CD14-positive monocyte (primary cell): ENCODE results near the gene LRRN2. TPM values are rescaled to one million over a fixed set of nuclear protein-coding genes. Genes with fewer than 3 reads are reported as not detected.

Experiments
- DNase-seq, 3 donors: peaks; one replicate each; pipeline ENCODE4 v3.0.0-alpha.2; 2011 to 2022
- H2AFZ ChIP-seq: 2 replicates; pipeline ENCODE4 v1.6.0; 2012; ENCODE audit warnings: mild to moderate bottlenecking, low read depth, low read length, inconsistent platforms; ENCODE audit not compliant: insufficient read depth, poor library complexity, severe bottlenecking
- H3K27ac ChIP-seq, 2 donors: 1 replicate in 1 of 2; 2 replicates in 1 of 2; pipeline ENCODE4 v1.5.1; 2012 to 2013; ENCODE audit warnings: low read length in 2 of 2, control low read depth in 1 of 2, inconsistent platforms in 1 of 2, low read depth in 1 of 2, mild to moderate bottlenecking in 1 of 2
- H3K27me3 ChIP-seq, 2 donors: one replicate each; pipeline versions ENCODE4 v1.6.0 to v1.6.1; 2011 to 2013; ENCODE audit warnings: low read length in 2 of 2; ENCODE audit not compliant: control insufficient read depth in 2 of 2, insufficient read depth in 2 of 2
- H3K36me3 ChIP-seq, 2 donors: replicated peaks in 1 of 2; 1 replicate in 1 of 2; 2 replicates in 1 of 2; pipeline versions ENCODE4 v1.5.1 to v1.6.1; 2012 to 2013; ENCODE audit warnings: low read length in 2 of 2, control low read depth in 1 of 2, inconsistent platforms in 1 of 2, mild to moderate bottlenecking in 1 of 2; ENCODE audit not compliant: insufficient read depth in 2 of 2, control insufficient read depth in 1 of 2
- H3K4me1 ChIP-seq, 2 donors: 1 replicate in 1 of 2; 2 replicates in 1 of 2; pipeline versions ENCODE4 v1.5.1 to v1.6.1; 2012 to 2013; ENCODE audit warnings: low read length in 2 of 2, control low read depth in 1 of 2, inconsistent platforms in 1 of 2, mild to moderate bottlenecking in 1 of 2, moderate library complexity in 1 of 2; ENCODE audit not compliant: insufficient read depth in 2 of 2, control insufficient read depth in 1 of 2
- H3K4me2 ChIP-seq: replicated peaks from 2 replicates; pipeline ENCODE3; 2012; ENCODE audit warnings: low read length, moderate library complexity, mild to moderate bottlenecking; ENCODE audit not compliant: poor library complexity, severe bottlenecking; ENCODE audit errors: extremely low read depth
- H3K4me3 ChIP-seq, 3 experiments: fragments of 200-600 bp in 1 of 3; sonication (generic) in 1 of 3; replicated peaks in 1 of 3; 1 replicate in 2 of 3; 2 replicates in 1 of 3; pipeline ENCODE4 v1.5.1; 2011 to 2013; ENCODE audit warnings: low read length in 3 of 3, mild to moderate bottlenecking in 3 of 3, control low read depth in 2 of 3, low read depth in 2 of 3, inconsistent platforms in 1 of 3, moderate library complexity in 1 of 3
- H3K79me2 ChIP-seq: 2 replicates; pipeline ENCODE4 v1.6.0; 2012; ENCODE audit warnings: mild to moderate bottlenecking, control low read depth, inconsistent platforms, low read length, moderate library complexity; ENCODE audit not compliant: insufficient read depth
- H3K9ac ChIP-seq: 2 replicates; pipeline ENCODE4 v1.6.0; 2017; ENCODE audit warnings: low read length, mild to moderate bottlenecking; ENCODE audit not compliant: insufficient read depth, poor library complexity, severe bottlenecking
- H3K9me3 ChIP-seq, 2 donors: replicated peaks in 1 of 2; 1 replicate in 1 of 2; 2 replicates in 1 of 2; pipeline versions ENCODE4 v1.5.1 to v1.6.1; 2012 to 2013; ENCODE audit warnings: low read length in 2 of 2, control low read depth in 1 of 2; ENCODE audit not compliant: control insufficient read depth in 1 of 2, insufficient read depth in 1 of 2
- H4K20me1 ChIP-seq: 2 replicates; pipeline ENCODE4 v1.6.0; 2012; ENCODE audit warnings: mild to moderate bottlenecking, low read length, control low read depth, moderate library complexity; ENCODE audit not compliant: insufficient read depth
- H3K27ac Mint-ChIP-seq, 7 donors: one replicate each; pipeline ENCODE4 v1.8.0; 2020; ENCODE audit warnings: mild to moderate bottlenecking in 7 of 7, mixed read lengths in 7 of 7, moderate library complexity in 6 of 7, inconsistent platforms in 2 of 7
- H3K27me3 Mint-ChIP-seq, 3 donors: one replicate each; pipeline ENCODE4 v1.8.0; 2021 to 2022; ENCODE audit warnings: low read depth in 3 of 3, mild to moderate bottlenecking in 3 of 3, mixed read lengths in 3 of 3, moderate library complexity in 3 of 3, inconsistent platforms in 1 of 3
- H3K36me3 Mint-ChIP-seq, 2 donors: one replicate each; pipeline ENCODE4 v1.8.0; 2020; ENCODE audit warnings: mixed read lengths in 2 of 2, inconsistent platforms in 1 of 2, mild to moderate bottlenecking in 1 of 2
- H3K4me1 Mint-ChIP-seq: one replicate; pipeline ENCODE4 v1.8.0; 2020; ENCODE audit warnings: mild to moderate bottlenecking, mixed read lengths
- H3K4me3 Mint-ChIP-seq, 2 donors: one replicate each; pipeline ENCODE4 v1.8.0; 2020; ENCODE audit warnings: mild to moderate bottlenecking in 2 of 2, mixed read lengths in 2 of 2, moderate library complexity in 1 of 2
- H3K9me3 Mint-ChIP-seq, 7 donors: one replicate each; pipeline ENCODE4 v1.8.0; 2020 to 2022; ENCODE audit warnings: mixed read lengths in 7 of 7, mild to moderate bottlenecking in 6 of 7, moderate library complexity in 6 of 7, inconsistent platforms in 2 of 7
- WGBS: methylation state at CpG from one replicate; pipeline ENCODE4 v1.1.5; 2013; ENCODE audit warnings: missing lambda C conversion rate; ENCODE audit not compliant: insufficient coverage; 5-methylcytosine and 5-hydroxymethylcytosine counted together
- intact Hi-C, 2 donors: fragments of 100-400 bp; cut with micrococcal nuclease; formaldehyde crosslinking; loops; one replicate each; pipeline versions ENCODE4 v1.15.0 to v1.15.1; 2023
- polyA plus RNA-seq, 3 donors: library from polyadenylated mRNA; depleted of rRNA in 1 of 3; unstranded in 2 of 3; stranded (reverse) in 1 of 3; fragments of 300-500 nt in 2 of 3; fragments of >200 nt in 1 of 3; fragmentation: Illumina TruSeq in 2 of 3; gene quantifications; 1 replicate in 2 of 3; 2 replicates in 1 of 3; pipeline ENCODE4 v1.2.3, GENCODE V29; 2012 to 2021
- TF ChIP-seq, protein P1 (sequence below): fragments of 200-600 bp; IDR thresholded peaks from one replicate; pipeline ENCODE4 v1.8.0; 2022; ENCODE audit warnings: antibody characterized with exemption, mild to moderate bottlenecking

Gene LRRN2
- polyA plus RNA-seq, 3 donors = not detected

DNA sequence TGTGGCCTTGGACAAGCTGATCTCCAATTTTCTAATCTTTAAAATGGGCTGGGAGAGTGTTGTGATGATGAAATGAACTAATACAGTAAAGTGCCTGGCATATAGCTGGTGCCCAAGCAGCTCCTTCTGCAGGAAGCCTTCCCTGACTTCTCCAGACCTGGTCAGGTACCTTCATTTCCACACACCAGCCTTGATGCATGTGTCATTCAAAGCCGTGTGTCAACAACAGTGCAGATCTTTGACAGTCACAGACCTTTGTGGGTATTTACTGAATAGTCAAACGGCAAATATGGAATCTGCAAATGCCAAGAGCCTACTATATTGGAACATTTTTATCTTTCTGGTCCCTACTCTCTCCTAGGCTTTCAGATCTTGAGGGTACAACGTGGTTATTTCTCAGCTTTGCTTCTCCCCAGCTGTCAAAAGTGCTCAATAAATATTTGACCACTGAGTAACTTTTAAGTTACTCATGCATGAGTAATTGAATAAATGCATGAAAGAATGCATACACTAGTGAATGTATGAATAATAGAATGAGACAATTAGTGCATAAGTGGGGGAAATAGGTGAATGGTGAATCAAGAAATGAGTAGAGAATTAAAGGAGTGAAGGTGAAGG lies 94.0 kb downstream of the LRRN2 start:
- Mint-ChIP-seq H3K27me3 (peaks cover under 1 to 4% (median 2%) of the 10 kb centered on the region in 3 donors), H3K9me3 (no peaks in the 10 kb centered on the region), H3K36me3 (peaks cover 7 to 9% of the 10 kb centered on the region in 2 donors), H3K4me1 (no peaks in the 10 kb centered on the region), H3K4me3 (no peak overlapping the region), H3K27ac (no peak overlapping the region)
- Histone ChIP-seq H4K20me1 (no peaks in the 10 kb centered on the region), H3K4me2 (no peak overlapping the region), H3K9ac (no peak overlapping the region), H3K79me2 (no peaks in the 10 kb centered on the region), H2AFZ (no peak overlapping the region), H3K4me3 (no peak overlapping the region), H3K4me1 (no peaks in the 10 kb centered on the region), H3K27ac (no peak overlapping the region), H3K27me3 (no peaks in the 10 kb centered on the region), H3K36me3 (no peaks in the 10 kb centered on the region), H3K9me3 (no peaks in the 10 kb centered on the region)
- intact Hi-C loops = no loop called here
- WGBS = 100% methylated on average over 2 of the region's 3 CpGs
- DNase-seq = no peak
- TF ChIP-seq, protein P1, sequence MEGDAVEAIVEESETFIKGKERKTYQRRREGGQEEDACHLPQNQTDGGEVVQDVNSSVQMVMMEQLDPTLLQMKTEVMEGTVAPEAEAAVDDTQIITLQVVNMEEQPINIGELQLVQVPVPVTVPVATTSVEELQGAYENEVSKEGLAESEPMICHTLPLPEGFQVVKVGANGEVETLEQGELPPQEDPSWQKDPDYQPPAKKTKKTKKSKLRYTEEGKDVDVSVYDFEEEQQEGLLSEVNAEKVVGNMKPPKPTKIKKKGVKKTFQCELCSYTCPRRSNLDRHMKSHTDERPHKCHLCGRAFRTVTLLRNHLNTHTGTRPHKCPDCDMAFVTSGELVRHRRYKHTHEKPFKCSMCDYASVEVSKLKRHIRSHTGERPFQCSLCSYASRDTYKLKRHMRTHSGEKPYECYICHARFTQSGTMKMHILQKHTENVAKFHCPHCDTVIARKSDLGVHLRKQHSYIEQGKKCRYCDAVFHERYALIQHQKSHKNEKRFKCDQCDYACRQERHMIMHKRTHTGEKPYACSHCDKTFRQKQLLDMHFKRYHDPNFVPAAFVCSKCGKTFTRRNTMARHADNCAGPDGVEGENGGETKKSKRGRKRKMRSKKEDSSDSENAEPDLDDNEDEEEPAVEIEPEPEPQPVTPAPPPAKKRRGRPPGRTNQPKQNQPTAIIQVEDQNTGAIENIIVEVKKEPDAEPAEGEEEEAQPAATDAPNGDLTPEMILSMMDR = no peak

DNA sequence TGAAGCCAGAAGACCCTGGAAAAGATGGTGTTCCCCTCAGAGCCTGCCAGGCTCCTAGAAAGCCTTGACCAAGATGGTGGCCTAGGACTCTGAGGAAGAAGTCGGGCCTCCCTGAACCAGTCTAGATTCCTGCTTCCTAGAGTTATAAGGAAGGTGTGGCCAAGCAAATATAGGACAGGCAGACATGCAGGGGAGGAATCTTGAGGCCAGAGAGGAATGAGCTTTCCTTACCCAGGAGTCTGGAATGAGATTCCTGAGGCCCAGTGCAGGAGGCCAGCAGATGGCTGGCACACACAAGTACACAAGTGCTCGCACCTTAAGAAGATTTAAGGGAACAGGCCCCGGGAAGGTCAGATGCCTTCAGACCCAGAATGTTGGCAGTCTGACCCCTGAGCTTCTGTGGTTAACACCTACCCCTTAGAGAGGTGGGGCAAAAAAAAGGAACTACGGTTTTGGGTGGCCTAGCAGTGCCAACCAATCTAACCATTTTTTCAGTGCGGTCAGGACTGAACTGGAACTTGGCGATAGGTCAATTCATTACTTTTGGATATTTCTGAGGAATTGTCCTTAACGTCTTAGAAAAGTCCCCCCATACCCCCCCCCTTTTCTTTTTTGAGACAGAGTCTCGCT lies 96.0 kb downstream of the LRRN2 start:
- Histone ChIP-seq H3K4me3 (no peak overlapping the region), H3K9me3 (no peaks in the 10 kb centered on the region), H3K4me2 (no peak overlapping the region), H3K27me3 (no peaks in the 10 kb centered on the region), H4K20me1 (no peaks in the 10 kb centered on the region), H3K79me2 (no peaks in the 10 kb centered on the region), H3K4me1 (no peaks in the 10 kb centered on the region), H3K36me3 (no peaks in the 10 kb centered on the region), H3K9ac (no peak overlapping the region), H3K27ac (no peak overlapping the region), H2AFZ (no peak overlapping the region)
- TF ChIP-seq, protein P1 = no peak
- H3K4me1 Mint-ChIP-seq = no peaks in the 10 kb centered on the region
- DNase-seq = no peak
- H3K4me3 Mint-ChIP-seq = no peak overlapping the region
- WGBS = no CpG with 5 or more reads among the region's 8 CpGs
- no peaks in the 10 kb centered on the region for H3K9me3 Mint-ChIP-seq
- intact Hi-C loops = no loop called here
- peaks cover 7 to 10% of the 10 kb centered on the region in 2 donors for H3K36me3 Mint-ChIP-seq
- H3K27me3 Mint-ChIP-seq = peaks cover 0 to 4% (median 2%) of the 10 kb centered on the region in 3 donors
- no peak overlapping the region for H3K27ac Mint-ChIP-seq
